ENCODE results near the gene TECPR1.

TECPR1 gene

DNA sequence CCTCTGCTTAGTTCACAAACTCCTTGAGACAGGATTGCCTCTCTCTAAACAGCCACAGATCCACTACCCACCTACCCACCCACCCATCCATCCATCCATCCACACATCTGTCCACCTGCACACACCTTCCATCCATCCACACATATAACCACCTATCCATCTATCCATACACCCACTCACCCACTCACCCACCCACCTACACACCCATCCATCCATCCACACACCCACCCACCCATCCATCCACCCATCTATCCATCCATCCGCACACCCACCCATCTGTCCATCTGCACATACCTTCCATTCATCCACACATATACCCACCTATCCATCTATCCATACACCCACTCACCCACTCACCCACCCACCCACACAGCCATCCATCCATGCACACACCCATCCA is 9.7 kb downstream of the TECPR1 start:
- DNase-seq, result no peak

GRCh38 chr7:98241674-98242241 is 10.3 kb downstream of the TECPR1 start:
- no peak for DNase-seq

DNA sequence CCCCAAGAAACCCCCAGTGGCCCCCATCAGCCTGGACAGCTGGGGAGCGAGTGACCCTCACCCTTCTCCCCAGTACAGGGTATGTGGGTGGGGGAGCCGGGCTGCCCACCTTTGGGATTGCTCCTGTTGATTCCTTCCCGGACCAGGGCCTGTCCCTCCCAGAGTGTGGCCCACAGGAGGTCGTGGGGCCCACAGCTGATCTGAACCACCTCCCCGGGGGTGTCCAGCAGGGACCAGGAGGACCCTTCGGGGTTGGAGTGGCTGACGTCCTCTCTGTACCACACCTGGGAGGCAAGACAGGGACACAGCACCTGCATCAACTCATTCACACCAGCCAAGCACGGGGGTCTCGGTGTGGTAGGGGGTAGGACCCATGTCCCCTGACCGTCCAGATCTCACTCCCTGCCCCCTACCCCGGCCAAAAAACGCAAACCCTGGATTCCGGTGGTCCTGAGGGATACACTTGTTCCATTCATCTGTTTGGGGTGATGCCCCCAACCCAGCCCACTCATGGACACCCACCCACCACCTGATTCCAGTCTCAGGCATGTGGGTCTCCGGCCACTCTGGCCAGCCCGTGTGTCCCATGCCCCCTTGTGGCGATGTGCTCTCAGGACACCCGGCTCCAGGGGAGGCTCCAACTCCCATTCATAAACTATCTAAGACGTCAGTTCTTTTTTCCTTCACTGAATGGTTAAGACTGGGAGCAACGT is 10.9 kb downstream of the TECPR1 start:
- DNase-seq, result no peak

- no peak for DNase-seq
Measured at GRCh38 chr7:98238976-98239375, 13.1 kb downstream of the TECPR1 start.

- no peak for DNase-seq
Measured at GRCh38 chr7:98238076-98238475, 14.0 kb downstream of the TECPR1 start.

GRCh38 chr7:98236355-98237185 is 15.5 kb downstream of the TECPR1 start:
- no peak for DNase-seq

DNA sequence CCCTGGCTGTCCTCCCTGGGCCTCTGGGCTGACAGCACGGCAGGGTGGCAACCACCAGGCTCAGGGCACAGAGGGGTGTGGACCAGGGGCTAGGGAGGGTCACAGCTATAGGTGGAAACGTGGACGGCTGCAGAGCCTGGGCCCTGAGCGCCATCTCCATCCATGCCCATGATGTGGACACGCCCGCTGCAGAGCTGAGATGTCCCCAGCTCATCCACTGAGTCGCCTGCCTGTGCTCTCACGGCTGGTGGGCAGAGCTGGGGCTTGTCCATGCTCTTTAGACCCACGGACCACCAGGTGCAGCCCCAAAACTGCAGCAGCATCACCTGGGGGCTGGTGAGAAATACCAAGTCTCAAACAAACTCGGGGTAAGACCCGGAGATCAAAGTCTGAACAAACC is 16.1 kb downstream of the TECPR1 start:
- no peak for DNase-seq

DNA sequence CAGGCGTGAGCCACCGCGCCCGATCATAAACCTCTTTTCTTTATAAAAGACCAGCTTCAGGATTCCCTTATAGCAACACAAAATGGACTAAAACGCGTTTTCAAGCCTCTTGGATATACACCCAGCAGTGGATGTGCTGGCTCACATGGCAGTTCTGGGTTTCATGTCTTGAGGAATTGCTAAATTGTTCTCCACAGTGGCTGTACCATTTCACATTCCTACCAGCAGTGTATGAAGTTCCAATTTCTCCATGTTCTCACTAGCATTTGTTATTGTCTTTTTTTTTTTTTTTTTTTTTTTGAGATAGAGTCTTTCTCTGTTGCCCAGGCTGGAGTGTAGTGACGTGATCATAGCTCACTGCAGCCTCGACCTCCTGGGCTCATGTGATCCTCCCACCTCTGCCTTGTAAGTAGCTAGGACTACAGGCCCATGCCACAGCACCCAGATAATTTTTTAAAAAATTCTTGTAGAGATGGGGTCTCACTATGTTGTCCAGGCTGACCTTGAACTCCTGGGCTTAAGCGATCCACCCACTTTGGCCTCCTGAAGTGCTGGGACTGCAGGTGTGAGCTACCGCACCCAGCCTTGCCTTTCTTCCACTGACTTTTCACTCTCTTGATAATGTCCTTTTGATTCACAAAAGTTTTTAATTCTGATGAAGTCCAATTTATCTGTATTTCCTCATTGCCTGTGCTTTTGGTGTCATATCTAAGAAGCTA is 17.4 kb downstream of the TECPR1 start:
- no peak for DNase-seq

- DNase-seq, result no peak
Measured at GRCh38 chr7:98233219-98234070, 18.6 kb downstream of the TECPR1 start.

GRCh38 chr7:98232799-98233198 is 19.2 kb downstream of the TECPR1 start:
- DNase-seq, result no peak

DNA sequence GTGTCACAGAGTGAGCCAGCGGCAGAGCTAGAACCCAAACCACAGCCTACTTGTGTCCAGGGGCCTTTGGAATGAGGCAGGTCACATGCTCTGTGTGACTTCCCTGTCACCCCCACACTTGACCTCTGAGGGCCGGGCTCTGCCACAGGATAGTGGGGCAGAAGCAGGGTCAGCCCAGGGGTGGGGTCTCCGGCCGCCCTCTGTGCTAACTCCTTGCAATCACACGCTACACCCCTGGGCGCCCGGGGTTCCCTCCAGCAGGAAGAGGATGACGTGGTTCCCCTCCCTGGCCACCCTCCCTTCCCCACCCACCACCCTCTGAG is 19.8 kb downstream of the TECPR1 start:
- DNase-seq, result no peak

DNA sequence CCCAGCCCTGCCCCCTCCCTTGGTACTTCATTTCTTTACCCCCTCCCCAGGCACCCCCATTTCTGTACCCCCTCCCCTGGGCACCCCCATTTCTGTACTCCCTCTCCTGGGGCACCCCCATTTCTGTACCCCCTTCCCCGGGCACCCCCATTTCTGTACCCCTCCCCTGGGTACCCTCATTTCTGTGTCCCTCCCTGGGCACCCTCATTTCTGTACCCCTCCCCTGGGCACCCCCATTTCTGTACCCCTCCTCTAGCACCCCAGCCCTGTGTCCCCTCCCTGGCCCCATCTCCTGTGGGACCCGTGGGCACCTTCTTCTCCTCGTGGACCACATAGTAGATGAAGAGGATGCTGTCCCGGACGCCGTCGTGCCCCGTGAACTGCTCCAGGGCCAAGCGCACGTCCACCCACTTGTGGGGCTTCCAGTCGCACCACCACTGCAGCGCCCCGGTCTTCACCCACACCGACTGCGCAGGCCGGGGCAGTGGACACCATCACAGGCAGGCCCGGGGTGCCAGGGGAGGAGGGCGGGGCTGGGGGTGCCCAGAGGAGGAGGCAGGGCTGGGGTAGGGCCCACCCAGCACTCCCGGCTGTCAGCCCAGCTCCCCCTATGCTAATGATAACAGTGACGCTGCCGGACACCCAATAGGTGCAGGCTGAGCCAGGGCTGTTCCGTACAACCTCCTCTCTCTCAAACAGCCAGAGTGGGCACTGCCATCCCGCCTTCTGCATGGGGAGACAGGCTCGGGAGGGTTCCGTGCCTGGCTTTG is 20.4 kb downstream of the TECPR1 start:
- DNase-seq, result no peak

DNA sequence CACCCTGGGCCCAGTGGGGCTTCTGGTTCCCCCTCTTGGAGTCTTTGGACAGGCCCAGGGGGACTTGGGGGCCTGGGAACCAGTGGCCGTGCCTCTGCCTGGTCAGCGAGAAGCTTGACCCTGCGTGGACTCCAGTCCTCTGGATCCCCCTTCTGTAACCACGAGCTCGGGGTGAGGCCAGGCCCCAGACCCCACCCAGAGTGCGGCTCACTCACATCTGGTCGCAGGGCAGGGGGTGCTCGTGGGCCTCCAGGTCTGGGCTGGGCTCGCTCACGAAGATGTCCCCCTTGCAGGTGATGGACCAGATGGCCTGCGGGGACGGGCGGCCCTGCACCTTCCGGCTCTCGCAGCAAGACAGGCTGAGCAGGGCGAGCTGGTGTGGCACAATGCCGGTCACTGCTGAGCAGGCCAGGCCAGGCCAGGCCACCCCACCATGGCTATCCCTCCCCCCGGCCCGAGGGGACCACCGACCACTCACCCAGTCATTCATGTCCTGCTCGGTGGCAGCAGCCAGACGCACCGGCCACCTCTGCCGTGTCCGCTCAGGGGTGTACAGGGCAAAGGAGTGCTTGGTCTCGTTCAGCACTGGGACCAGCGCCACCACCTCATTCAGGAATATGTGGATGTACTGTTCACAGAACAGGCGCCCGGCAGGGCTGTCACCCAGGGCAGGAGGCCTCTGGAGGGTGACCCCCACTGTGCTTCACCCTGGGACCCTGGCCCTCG is 21.1 kb downstream of the TECPR1 start:
- no peak for DNase-seq

GRCh38 chr7:98229991-98230745 is 21.9 kb downstream of the TECPR1 start:
- DNase-seq, result no peak

DNA sequence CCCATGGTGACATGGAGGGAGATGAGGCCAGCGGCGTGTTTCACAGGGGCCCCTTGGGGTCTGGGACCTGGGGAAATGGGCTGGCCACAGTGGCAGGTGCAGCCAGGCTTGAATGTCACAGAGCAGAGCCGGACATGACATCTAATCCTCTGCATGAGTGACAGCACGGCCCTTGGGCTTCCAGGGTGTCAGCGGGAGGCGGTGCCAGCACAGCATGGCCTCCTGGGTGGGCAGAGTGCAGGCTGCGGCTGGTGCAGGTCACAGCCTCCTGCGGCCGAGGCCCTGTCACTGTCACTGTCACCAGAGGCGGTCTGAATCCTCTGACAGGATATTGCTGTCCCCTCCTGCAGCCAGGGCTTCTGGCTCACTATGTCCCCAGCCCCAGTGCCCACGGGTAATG is 22.6 kb downstream of the TECPR1 start:
- DNase-seq, result no peak

DNA sequence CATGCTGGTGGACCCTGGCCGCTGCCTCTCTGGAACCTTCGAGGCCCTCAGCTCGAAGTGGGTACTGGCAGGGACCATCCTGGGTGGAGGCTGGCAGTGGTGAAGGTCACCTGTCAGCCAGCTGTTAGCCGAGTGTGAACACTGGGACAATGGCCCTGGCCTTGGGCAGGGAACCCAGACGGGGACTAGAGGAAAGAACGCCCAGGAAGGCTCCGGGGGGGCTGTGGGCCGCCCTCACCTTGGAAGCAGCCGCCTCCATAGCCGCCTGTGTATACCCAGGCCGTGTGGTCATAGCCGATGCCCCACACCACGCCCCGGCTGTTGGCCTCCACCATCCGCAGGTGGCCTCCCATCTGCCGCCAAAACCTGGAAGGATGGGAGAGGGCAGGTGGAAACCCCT is 23.2 kb downstream of the TECPR1 start:
- no peak for DNase-seq

DNA sequence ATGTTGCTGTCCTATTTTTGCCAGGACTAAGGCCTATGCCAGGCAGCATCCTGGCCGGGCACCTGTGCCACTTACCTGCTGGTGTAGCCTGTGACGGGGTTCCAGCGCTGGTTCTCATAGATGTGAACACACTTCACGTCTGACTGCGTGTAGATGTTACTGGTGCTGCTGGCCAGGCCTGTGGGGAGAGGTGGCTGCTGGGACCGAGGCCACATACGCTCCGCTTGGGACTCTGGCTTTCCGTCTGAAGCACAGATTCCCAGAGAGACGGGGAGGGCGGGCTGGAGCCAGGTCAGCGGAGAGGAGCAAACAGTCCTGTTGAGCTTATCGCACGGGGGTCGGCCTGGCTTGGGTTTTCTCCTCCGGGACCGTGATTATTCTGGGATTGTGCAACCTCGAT is 24.1 kb downstream of the TECPR1 start:
- DNase-seq, result no peak

DNA sequence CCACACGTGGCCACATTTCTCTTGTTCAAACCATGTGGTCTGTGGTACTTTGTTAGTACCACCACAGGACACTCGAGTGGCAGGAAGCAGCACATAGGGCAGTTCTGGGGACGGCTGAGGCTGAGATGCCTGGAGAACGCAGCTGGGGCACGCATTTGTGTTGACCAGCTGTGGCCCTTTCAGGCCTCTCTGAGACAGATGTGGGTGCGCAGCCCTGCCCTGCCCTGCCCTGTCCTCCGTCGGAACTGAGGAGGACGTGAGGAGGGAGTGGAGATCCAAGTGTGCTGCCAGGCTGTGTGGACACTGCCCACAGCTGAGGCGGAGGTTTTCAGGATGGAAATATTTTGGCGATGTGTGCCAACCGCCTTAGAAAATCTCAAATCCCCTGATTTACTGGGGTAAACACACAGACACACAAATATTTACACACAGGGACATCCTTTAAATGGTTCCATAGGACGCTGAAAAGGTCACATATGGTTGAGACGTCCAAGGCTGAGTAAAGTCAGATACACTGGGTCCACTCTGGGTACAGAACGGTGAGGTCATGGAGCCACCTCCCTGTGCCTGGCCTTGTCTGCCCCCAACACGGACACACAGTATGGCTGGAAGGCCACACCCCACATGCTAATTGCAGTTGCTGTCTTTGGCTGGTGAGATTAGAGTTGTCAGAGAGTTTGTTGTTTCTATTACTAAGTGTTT is 26.0 kb downstream of the TECPR1 start:
- no peak for DNase-seq

DNA sequence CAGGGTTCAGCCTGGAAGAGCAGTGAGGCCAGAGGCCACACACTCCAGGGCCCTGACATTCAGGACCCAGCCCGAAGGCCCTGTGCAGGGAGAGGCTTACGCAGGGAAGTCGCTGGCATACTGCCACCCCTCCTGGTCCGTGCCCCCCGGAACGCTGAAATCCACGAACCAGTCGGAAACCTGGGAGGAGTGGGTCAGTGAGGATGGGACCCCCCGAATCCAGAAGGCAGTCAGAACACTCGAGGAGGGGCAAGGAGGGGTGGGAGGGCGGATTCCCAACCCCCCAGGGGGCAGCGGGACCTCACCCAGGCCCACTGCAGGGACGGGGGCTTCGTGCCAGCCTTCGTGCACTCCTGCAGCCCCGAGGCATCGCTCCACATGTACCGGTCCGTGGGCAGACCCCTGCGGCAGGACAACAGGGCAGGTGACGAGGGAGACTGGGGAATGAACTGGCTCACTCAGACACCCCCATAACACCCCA is 27.3 kb downstream of the TECPR1 start:
- DNase-seq, result no peak

Measured in NCI-H774 (cell line).